Rectal smooth muscle tissue (tissue), 1 donor: ENCODE measurements around the gene ZMYM5.
"Not testable (repeated sequence)": the region's sequence is repeated elsewhere in the genome, so short reads cannot be mapped to it uniquely, and the experiment has no call there.

Experiments used
- H3K27ac ChIP-seq: one replicate; pipeline ENCODE4 v1.7.0; 2013; ENCODE audit warnings: low read depth, low read length, inconsistent platforms
- H3K27me3 ChIP-seq: one replicate; pipeline ENCODE4 v1.7.0; 2013; ENCODE audit warnings: low read length; ENCODE audit not compliant: control insufficient read depth, insufficient read depth
- H3K36me3 ChIP-seq: one replicate; pipeline ENCODE4 v1.7.0; 2013; ENCODE audit warnings: low read length; ENCODE audit not compliant: control insufficient read depth, insufficient read depth
- H3K4me1 ChIP-seq: one replicate; pipeline ENCODE4 v1.7.0; 2013; ENCODE audit warnings: low read length; ENCODE audit not compliant: control insufficient read depth, insufficient read depth
- H3K4me3 ChIP-seq: one replicate; pipeline ENCODE4 v1.7.0; 2013; ENCODE audit warnings: low read length
- H3K9ac ChIP-seq: one replicate; pipeline ENCODE4 v1.7.0; 2013; ENCODE audit warnings: low read length

Gene ZMYM5

GRCh38 chr13:19863323-19864023 lies at the start of gene ZMYM5:
ZMYM5 (minus strand) TSS chr13:19863649; CDS start chr13:19852180, 11,469 bp downstream.
- Histone ChIP-seq H3K4me3 (peak within 1 kb of the TSS; percentile 89), H3K27ac (peak within 1 kb of the TSS; percentile 99), H3K27me3 (no peaks in the 10 kb centered on the region), H3K9ac (peak within 1 kb of the TSS; percentile 90), H3K4me1 (peaks cover 14% of the 10 kb centered on the region), H3K36me3 (no peaks in the 10 kb centered on the region)

DNA sequence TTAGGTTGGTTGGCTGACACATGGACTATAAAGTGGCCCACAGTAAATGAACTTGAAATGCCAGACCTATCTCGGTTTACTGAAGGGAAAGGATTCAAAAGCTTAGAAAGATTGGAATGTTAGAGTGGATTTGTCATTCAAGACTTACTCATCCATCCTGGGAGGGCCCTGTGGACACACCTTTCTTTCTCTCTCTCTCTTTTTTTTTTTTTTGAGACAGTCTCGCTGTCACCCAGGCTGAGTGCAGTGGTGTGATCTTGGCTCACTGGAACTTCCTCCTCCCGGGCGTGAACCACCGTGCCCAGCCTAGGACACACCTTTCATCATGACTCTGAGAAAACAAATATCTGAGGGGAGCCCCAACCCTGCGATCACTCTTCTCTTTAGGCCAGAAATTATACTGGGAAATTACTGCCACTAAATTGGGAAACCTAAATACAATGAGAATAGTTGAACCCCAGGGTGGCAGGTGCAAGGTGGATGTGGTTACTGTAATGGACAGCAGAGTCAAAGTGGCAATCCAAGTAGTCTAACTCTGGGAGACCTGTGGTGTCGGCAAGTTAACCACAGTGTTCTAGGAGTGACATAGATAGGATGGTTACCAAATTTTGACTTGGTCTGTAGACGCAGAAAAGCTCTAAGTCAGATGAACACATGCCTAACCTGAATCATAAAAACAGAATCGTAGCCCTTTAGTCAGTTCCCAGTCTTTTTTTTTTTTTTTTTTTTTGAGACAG lies 47.1 kb upstream of the ZMYM5 start:
- no peaks in the 10 kb centered on the region for H3K36me3 ChIP-seq
- H3K27me3 ChIP-seq: no peaks in the 10 kb centered on the region
- no peak overlapping the region for H3K4me3 ChIP-seq
- no peak overlapping the region for H3K9ac ChIP-seq
- no peaks in the 10 kb centered on the region for H3K4me1 ChIP-seq
- no peak overlapping the region for H3K27ac ChIP-seq

GRCh38 chr13:19908350-19908986 lies 45.0 kb upstream of the ZMYM5 start:
- H3K4me1 ChIP-seq: no peaks in the 10 kb centered on the region

DNA sequence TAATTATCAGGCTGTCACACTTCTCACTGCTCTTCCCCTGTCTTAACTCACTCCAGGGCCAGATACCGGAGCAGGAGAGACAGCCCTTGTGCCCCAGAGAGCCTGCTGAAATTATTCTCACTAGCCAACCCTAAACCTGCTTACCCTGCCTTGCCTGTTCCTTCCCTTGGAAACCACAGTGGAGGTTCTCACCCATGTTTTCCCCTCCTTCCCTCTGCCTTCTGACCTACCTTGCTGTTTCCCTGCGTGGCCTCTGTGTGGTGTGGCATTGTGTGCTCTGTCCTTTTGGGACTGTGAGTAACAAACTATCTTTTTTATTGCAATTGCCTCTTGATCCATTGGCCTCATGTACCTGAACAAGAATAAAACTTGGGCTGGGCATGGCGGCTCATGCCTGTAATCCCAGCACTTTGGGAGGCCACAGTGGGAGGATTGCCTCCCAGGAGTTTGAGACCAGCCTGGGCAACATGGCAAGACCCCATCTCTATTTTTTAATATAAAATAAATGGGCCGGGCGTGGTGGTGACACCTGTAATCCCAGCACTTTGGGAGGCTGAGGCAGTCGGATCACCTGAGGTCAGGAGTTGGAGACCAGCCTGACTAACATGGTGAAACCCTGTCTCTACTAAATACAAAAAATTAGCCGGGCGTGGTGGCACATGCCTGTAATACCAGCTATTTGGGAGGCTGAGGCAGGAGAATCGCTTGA lies 42.2 kb upstream of the ZMYM5 start:
- not testable (repeated sequence) for H3K27me3 ChIP-seq, H3K27ac ChIP-seq, H3K9ac ChIP-seq, H3K4me1 ChIP-seq, H3K4me3 ChIP-seq, H3K36me3 ChIP-seq

More at GRCh38 chr13:19908350-19908986, 45.0 kb upstream of the ZMYM5 start:
- no peak overlapping the region for H3K9ac ChIP-seq
- H3K27me3 ChIP-seq: no peaks in the 10 kb centered on the region
- no peak overlapping the region for H3K4me3 ChIP-seq
- no peak overlapping the region for H3K27ac ChIP-seq
- no peaks in the 10 kb centered on the region for H3K36me3 ChIP-seq

DNA sequence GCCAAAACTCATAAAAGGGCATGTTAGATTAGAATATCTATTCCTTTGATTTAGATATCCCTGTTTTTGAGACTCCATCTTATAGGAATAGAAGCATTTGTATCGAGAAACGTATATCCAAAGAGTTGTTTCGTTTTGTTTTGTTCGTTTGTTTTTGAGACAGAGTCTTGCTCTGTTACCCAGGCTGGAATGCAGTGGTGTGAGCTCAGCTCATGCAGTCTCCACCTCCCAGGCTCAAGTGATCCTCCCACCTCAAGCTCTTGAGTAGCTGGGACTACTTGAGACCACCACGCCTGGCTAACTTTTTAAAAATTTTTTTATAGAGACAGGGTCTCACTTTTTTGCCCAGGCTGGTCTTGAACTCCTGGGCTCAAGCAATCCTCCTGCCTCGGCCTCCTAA lies 26.6 kb upstream of the ZMYM5 start:
- Histone ChIP-seq H3K4me1 (no peaks in the 10 kb centered on the region), H3K9ac (no peak overlapping the region), H3K4me3 (no peak overlapping the region), H3K36me3 (no peaks in the 10 kb centered on the region), H3K27ac (no peak overlapping the region), H3K27me3 (no peaks in the 10 kb centered on the region)

- Histone ChIP-seq H3K27me3 (no peaks in the 10 kb centered on the region), H3K36me3 (no peaks in the 10 kb centered on the region)
These were observed 25.4 kb upstream of the ZMYM5 start for GRCh38 chr13:19888799-19889198.

DNA sequence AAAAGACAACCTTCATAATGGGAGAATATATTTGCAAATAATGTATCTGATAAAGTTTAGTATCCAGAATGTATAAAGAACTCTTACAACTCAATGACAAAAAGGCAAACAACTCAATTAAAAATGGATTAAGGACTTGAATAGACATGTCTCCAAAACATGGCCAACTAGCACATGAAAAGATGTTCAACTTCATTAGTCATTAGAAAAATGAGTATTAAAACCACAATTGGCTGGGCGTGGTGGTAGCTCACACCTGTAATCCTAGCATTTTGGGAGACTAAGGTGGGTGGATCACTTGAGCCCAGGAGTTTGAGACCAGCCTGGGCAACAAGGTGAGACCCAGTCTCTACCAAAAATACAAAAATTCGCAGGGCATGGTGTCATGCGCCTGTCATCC lies 18.8 kb upstream of the ZMYM5 start:
- Histone ChIP-seq H3K27me3 (no peaks in the 10 kb centered on the region), H3K36me3 (no peaks in the 10 kb centered on the region), H3K27ac (no peak overlapping the region), H3K4me3 (no peak overlapping the region), H3K9ac (no peak overlapping the region), H3K4me1 (no peaks in the 10 kb centered on the region)

More at GRCh38 chr13:19888799-19889198, 25.4 kb upstream of the ZMYM5 start:
- H3K4me3 ChIP-seq: no peak overlapping the region
- H3K4me1 ChIP-seq: no peaks in the 10 kb centered on the region
- H3K27ac ChIP-seq: no peak overlapping the region
- H3K9ac ChIP-seq: no peak overlapping the region

DNA sequence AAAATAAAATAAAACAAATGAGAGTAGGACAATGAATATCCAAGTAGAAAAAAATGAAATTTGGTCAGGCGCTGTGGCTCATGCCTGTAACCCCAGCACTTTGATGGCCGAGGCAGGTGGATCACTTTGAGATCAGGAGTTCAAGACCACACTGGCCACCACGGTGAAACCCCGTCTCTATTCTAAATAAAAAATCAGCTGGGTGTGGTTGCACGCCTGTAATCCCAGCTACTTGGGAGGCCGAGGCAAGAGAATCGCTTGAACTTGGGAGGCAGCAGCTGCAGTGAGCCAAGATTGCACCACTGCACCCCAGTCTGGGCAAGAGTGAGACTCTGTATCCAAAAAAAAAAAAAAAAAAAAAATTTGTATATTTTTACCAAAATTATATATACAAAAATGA lies 18.2 kb upstream of the ZMYM5 start:
- H3K9ac ChIP-seq: no peak overlapping the region
- no peaks in the 10 kb centered on the region for H3K36me3 ChIP-seq
- no peaks in the 10 kb centered on the region for H3K4me1 ChIP-seq
- H3K27me3 ChIP-seq: no peaks in the 10 kb centered on the region
- no peak overlapping the region for H3K4me3 ChIP-seq
- H3K27ac ChIP-seq: no peak overlapping the region

GRCh38 chr13:19864746-19865309 lies 1.4 kb upstream of the ZMYM5 start:
- no peaks in the 10 kb centered on the region for H3K36me3 ChIP-seq
- H3K9ac ChIP-seq: peak overlapping the region; percentile 46
- no peaks in the 10 kb centered on the region for H3K27me3 ChIP-seq
- H3K27ac ChIP-seq: peak overlapping the region; percentile 99
- peak overlapping the region; percentile 78 for H3K4me3 ChIP-seq
- H3K4me1 ChIP-seq: peaks cover 14% of the 10 kb centered on the region

GRCh38 chr13:19864024-19864745 lies 736 bp upstream of the ZMYM5 start:
- Histone ChIP-seq H3K27me3 (no peaks in the 10 kb centered on the region), H3K27ac (peak overlapping the region; percentile 99), H3K4me1 (peaks cover 14% of the 10 kb centered on the region), H3K36me3 (no peaks in the 10 kb centered on the region), H3K4me3 (peak overlapping the region; percentile 78), H3K9ac (peak overlapping the region; percentile 67)

DNA sequence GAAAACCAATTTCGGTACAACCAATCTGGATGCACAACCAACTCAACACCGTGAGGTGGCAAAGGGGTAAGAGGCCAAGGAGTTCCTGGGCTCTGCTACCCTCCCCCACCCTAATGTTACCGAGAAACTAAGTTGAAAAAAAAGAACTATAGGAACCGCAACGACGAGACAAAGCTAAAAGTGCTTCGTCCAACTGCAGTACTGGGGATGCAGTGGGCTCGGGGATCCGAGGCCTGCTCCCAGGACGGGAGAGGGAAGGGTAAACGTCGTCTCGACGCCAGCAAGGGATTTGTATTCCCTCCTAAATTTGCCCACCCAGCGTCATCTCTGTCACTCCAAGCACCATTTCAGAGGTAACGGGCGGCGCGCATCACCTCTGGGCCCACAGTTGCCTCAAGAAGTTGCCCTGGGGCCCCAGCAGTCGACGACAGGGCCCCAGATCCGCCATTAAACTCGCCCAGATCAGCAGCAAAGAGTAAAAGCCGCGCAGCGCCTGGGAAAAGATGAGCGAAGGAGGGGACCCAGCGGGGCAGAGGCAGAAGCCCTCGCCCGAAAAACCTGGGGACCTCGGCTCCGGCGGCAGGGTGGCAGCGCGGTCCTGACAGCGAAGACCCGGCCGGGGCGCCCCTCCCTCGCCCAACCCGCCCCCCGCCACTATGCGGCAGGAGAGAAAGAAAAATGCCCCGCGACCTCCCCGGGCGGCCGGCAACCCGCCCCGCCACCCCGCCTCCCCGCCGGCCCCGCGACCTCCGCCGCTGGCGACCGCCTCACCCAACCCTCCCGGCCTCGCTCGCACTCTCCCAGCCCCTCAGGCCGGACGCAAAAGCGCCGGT lies 752 bp downstream of the ZMYM5 start:
- Histone ChIP-seq H3K27me3 (no peaks in the 10 kb centered on the region), H3K4me1 (peaks cover 14% of the 10 kb centered on the region), H3K27ac (peak overlapping the region; percentile 96), H3K4me3 (peak overlapping the region; percentile 89), H3K9ac (peak overlapping the region; percentile 90), H3K36me3 (no peaks in the 10 kb centered on the region)
